ENCODE measurements around the gene CBL.

DNA sequence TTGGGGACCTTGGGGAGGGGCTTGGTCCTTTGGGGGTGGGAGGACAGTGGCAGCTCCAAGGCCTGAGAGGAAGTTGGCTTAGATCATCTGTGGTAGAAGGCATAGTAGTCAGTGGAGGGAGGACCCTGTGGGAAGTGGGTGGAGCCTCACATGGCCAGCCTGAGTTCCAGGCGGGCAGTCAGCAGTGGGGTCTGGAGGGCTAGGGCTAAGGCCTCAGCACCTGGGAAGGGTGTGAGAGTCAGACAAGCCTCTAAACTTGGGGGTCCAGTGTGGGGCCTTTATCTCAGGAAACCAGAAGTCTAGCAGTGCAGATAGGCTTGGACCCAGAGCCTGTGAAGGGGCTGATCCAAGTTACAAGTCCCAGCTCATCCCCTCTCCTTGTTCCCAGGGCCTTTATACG lies 33.6 kb upstream of the CBL start:
- TF ChIP-seq, protein P1, sequence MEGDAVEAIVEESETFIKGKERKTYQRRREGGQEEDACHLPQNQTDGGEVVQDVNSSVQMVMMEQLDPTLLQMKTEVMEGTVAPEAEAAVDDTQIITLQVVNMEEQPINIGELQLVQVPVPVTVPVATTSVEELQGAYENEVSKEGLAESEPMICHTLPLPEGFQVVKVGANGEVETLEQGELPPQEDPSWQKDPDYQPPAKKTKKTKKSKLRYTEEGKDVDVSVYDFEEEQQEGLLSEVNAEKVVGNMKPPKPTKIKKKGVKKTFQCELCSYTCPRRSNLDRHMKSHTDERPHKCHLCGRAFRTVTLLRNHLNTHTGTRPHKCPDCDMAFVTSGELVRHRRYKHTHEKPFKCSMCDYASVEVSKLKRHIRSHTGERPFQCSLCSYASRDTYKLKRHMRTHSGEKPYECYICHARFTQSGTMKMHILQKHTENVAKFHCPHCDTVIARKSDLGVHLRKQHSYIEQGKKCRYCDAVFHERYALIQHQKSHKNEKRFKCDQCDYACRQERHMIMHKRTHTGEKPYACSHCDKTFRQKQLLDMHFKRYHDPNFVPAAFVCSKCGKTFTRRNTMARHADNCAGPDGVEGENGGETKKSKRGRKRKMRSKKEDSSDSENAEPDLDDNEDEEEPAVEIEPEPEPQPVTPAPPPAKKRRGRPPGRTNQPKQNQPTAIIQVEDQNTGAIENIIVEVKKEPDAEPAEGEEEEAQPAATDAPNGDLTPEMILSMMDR (IDR thresholded peaks at IDR 0.05), result no peak
- TF ChIP-seq POLR2A (IDR thresholded peaks at IDR 0.05), result no peak
- no peak for TF ChIP-seq EP300 (IDR thresholded peaks at IDR 0.05)
